OCI-LY7 (cell line): ENCODE measurements around the gene SERPINH1. TPM values are rescaled to one million over a fixed set of nuclear protein-coding genes. Genes with fewer than 3 reads are reported as not detected.

Experiments used
- BruUV-seq: library from RNA; stranded (reverse); fragments of 400-500 nt; replicated peaks from 2 replicates; lab custom pipeline; 2021; lab: Mats Ljungman, UMichigan
- CTCF ChIA-PET: fragments of 300-600 bp; sonication (Branson Sonifier 250); formaldehyde crosslinking; loops from one replicate; lab custom pipeline; 2022; ENCODE audit warnings: antibody characterized with exemption; ENCODE audit not compliant: unreplicated experiment; lab: Charles Lee
- POLR2A ChIA-PET: fragments of 300-600 bp; sonication (Branson Sonifier 250); formaldehyde crosslinking; loops from one replicate; lab custom pipeline; 2022; ENCODE audit warnings: antibody characterized with exemption; lab: Charles Lee
- DNase-seq: peaks from one replicate; pipeline ENCODE4 v3.0.0-alpha.2; 2015; ENCODE audit warnings: low spot score
- H2AFZ ChIP-seq: fragments of 200-600 bp; sonication (generic), shearing (Covaris generic); 2 replicates; pipeline ENCODE4 v1.6.1; 2014; ENCODE audit warnings: mild to moderate bottlenecking, antibody characterized with exemption, low read length, moderate library complexity
- H3K27ac ChIP-seq: fragments of 200-600 bp; sonication (generic); 2 replicates; pipeline ENCODE4 v1.5.1; 2014; ENCODE audit warnings: mixed run types, low read depth, mild to moderate bottlenecking, moderate library complexity, low read length, inconsistent platforms; ENCODE audit not compliant: poor library complexity, severe bottlenecking
- H3K36me3 ChIP-seq: fragments of 200-600 bp; sonication (generic); 2 replicates; pipeline ENCODE4 v1.6.1; 2014; ENCODE audit warnings: mild to moderate bottlenecking, antibody characterized with exemption, low read length, moderate library complexity, mixed read lengths; ENCODE audit not compliant: insufficient read depth
- H3K4me1 ChIP-seq: fragments of 200-600 bp; sonication (generic); 2 replicates; pipeline ENCODE4 v1.5.1; 2014; ENCODE audit warnings: mild to moderate bottlenecking, low read length; ENCODE audit not compliant: insufficient read depth, poor library complexity, severe bottlenecking
- H3K4me2 ChIP-seq: fragments of 200-600 bp; sonication (generic); 2 replicates; pipeline ENCODE4 v1.6.1; 2014; ENCODE audit warnings: mild to moderate bottlenecking, low read length
- H3K4me3 ChIP-seq: fragments of 200-600 bp; sonication (generic); 2 replicates; pipeline ENCODE4 v1.5.1; 2014; ENCODE audit warnings: mild to moderate bottlenecking, low read depth, low read length; ENCODE audit not compliant: poor library complexity, severe bottlenecking
- H3K79me2 ChIP-seq: fragments of 200-600 bp; sonication (generic); 2 replicates; pipeline ENCODE4 v1.6.1; 2016; ENCODE audit warnings: low read depth, mild to moderate bottlenecking, low read length, moderate library complexity, mixed read lengths; ENCODE audit not compliant: insufficient read depth
- H3K9me2 ChIP-seq: fragments of 200-600 bp; sonication (generic); 2 replicates; pipeline ENCODE4 v1.6.1; 2016; ENCODE audit warnings: mild to moderate bottlenecking, low read length, mixed read lengths; ENCODE audit not compliant: insufficient read depth
- H3K9me3 ChIP-seq: fragments of 200-600 bp; sonication (generic); 2 replicates; pipeline ENCODE4 v1.6.1; 2014; ENCODE audit warnings: mild to moderate bottlenecking, mixed run types, low read length, mixed read lengths
- H4K20me1 ChIP-seq: fragments of 200-600 bp; sonication (generic); 2 replicates; pipeline ENCODE4 v1.6.1; 2014; ENCODE audit warnings: mild to moderate bottlenecking, antibody characterized with exemption, low read length, moderate library complexity, mixed read lengths; ENCODE audit not compliant: insufficient read depth
- CTCF ChIP-seq: fragments of 200-600 bp; sonication (generic); conservative IDR thresholded peaks from 2 replicates; pipeline ENCODE4 v1.5.1; 2014; ENCODE audit warnings: mild to moderate bottlenecking, antibody characterized with exemption, low read length, moderate library complexity, mixed read lengths
- EZH2phosphoT487 ChIP-seq: fragments of 200-600 bp; sonication (generic); IDR thresholded peaks from 2 replicates; pipeline ENCODE4 v1.6.1; 2018; ENCODE audit warnings: low read depth, borderline replicate concordance, mild to moderate bottlenecking, mixed run types, antibody characterized with exemption, low read length, moderate library complexity, mixed read lengths
- intact Hi-C: fragments of 100-400 bp; cut with micrococcal nuclease; formaldehyde crosslinking; loops from one replicate; pipeline ENCODE4 v1.10.0; 2022; ENCODE audit not compliant: unreplicated experiment
- total RNA-seq, 2 experiments: library from RNA; depleted of rRNA in 1 of 2; stranded (reverse); fragments of >200 nt in 1 of 2; shearing (Covaris generic) in 1 of 2; gene quantifications; 2 replicates each; pipeline ENCODE4 v1.2.3, GENCODE V29; 2014 to 2022

SERPINH1 gene
- total RNA-seq, 2 experiments from 2014 or later, result not detected

GRCh38 chr11:75563978-75564552 is 2.0 kb downstream of the SERPINH1 start:
- no peak for DNase-seq
- Histone ChIP-seq H3K4me2 (no peak overlapping the region), H3K36me3 (no peaks in the 10 kb centered on the region), H3K9me3 (no peaks in the 10 kb centered on the region), H3K79me2 (no peaks in the 10 kb centered on the region), H3K9me2 (no peaks in the 10 kb centered on the region), H4K20me1 (no peaks in the 10 kb centered on the region), H3K4me3 (no peak overlapping the region), H3K4me1 (no peaks in the 10 kb centered on the region), H3K27ac (no peak overlapping the region), H2AFZ (no peak overlapping the region)
- POLR2A ChIA-PET, result no interaction called here
- intact Hi-C loops, result no loop called here
- TF ChIP-seq EZH2phosphoT487, result no peak
- no peak for TF ChIP-seq CTCF
- CTCF ChIA-PET, result no interaction called here
- no TSS peak for BruUV-seq

DNA sequence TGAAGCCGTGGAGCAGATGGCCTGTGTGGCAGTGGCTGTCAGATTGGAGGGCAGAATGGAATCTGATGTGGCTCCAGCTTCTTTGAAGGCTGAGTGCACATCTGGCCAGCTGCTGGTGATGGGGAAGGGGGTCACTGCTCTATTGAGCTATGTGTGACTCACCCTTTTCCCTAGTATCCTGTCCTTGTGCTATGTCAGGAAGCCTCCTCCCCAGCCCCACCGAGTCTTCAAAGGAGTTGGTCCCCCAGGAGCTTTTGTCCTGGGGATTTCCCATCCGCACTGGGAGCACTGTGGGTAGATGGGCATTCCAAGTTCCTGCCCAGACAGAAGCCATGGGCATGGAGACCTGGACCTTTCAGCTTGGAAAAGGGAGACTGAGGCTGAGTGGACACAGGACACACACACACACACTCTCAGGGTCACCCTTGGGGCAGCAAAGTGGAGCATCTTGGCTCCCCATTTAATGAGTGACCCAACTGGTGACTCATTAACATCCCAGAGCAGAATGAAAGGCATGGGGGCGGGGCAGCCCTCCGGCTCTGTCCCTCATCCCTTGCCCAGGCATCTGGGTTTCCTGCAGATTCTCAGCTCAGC is 3.3 kb downstream of the SERPINH1 start:
- Histone ChIP-seq H3K79me2 (no peaks in the 10 kb centered on the region), H3K4me3 (no peak overlapping the region), H3K9me2 (no peaks in the 10 kb centered on the region), H3K9me3 (no peaks in the 10 kb centered on the region), H3K4me1 (no peaks in the 10 kb centered on the region), H3K4me2 (no peak overlapping the region), H2AFZ (no peak overlapping the region), H3K27ac (no peak overlapping the region), H4K20me1 (no peaks in the 10 kb centered on the region), H3K36me3 (no peaks in the 10 kb centered on the region)
- BruUV-seq, result no TSS peak
- intact Hi-C loops, result no loop called here
- CTCF ChIA-PET, result no interaction called here
- POLR2A ChIA-PET, result no interaction called here
- no peak for DNase-seq
- TF ChIP-seq CTCF, result no peak
- no peak for TF ChIP-seq EZH2phosphoT487
